T-helper 1 cell treated with Interleukin-12 subunit alpha and Interleukin-12 subunit beta and Interleukin-4 antibody, amounts not matched to agents 30 ng/mL and 1 ng/mL, for 36 hours (primary cell): ENCODE results near the gene GTF2B. TPM values are rescaled to one million over a fixed set of nuclear protein-coding genes. Genes with fewer than 3 reads are reported as not detected.
"Not testable (repeated sequence)": the region's sequence is repeated elsewhere in the genome, so short reads cannot be mapped to it uniquely, and the experiment has no call there.

Source experiments
- intact Hi-C: fragments of 100-400 bp; cut with micrococcal nuclease; formaldehyde crosslinking; loops from one replicate; pipeline ENCODE4 v1.15.1; 2024
- total RNA-seq: library from RNA; stranded (reverse); gene quantifications from 2 replicates; pipeline ENCODE4 v1.2.3, GENCODE V29; 2022

The GTF2B gene
- total RNA-seq: 43.2 and 44.7 TPM in 2 replicates

GRCh38 chr1:88891318-88891950, at the start of gene GTF2B:
TSS of gene GTF2B (minus strand) at chr1:88891567. CDS start at chr1:88891499, 68 bp downstream.
- intact Hi-C loops: loop anchor here (1.0 to 10.0 kb wide), 14 partner anchors 26 to 1564 kb away; partner anchors contain the start of genes GBP1, GBP2, GBP5 and KYAT3

- intact Hi-C loops: not testable (repeated sequence)
Observed at GRCh38 chr1:88938528-88938927, 47.2 kb upstream of the GTF2B start.

- intact Hi-C loops: loop anchor here (1.0 to 2.0 kb wide), 2 partner anchors 46 to 518 kb away; partner anchors contain the start of gene GTF2B
Observed at GRCh38 chr1:88936760-88937342, 45.5 kb upstream of the GTF2B start.

- intact Hi-C loops: loop anchor here (1.0 to 2.0 kb wide), 2 partner anchors 45 to 519 kb away; partner anchors contain the start of gene GTF2B
Observed at GRCh38 chr1:88936223-88936523, 44.8 kb upstream of the GTF2B start.

GRCh38 chr1:88935522-88936222, 44.3 kb upstream of the GTF2B start:
- intact Hi-C loops: loop anchor here (1.0 to 2.0 kb wide), 2 partner anchors 45 to 520 kb away; partner anchors contain the start of gene GTF2B

- intact Hi-C loops: not testable (repeated sequence)
Observed at GRCh38 chr1:88930176-88930575, 38.8 kb upstream of the GTF2B start.

GRCh38 chr1:88923224-88923623, 31.9 kb upstream of the GTF2B start:
- intact Hi-C loops: no loop called here

GRCh38 chr1:88922214-88922613, 30.8 kb upstream of the GTF2B start:
- intact Hi-C loops: no loop called here

- intact Hi-C loops: no loop called here
Observed at GRCh38 chr1:88920845-88921244, 29.5 kb upstream of the GTF2B start.

GRCh38 chr1:88917321-88918025, 26.1 kb upstream of the GTF2B start:
- intact Hi-C loops: loop anchor here (1.0 kb wide), 1 partner anchor 26 kb away; the partner anchor contains the start of gene GTF2B

GRCh38 chr1:88916883-88917282, 25.5 kb upstream of the GTF2B start:
- intact Hi-C loops: loop anchor here (1.0 kb wide), 1 partner anchor 26 kb away; the partner anchor contains the start of gene GTF2B

- intact Hi-C loops: not testable (repeated sequence)
Observed at GRCh38 chr1:88911800-88912199, 20.4 kb upstream of the GTF2B start.

- intact Hi-C loops: no loop called here
Observed at GRCh38 chr1:88911161-88911560, 19.8 kb upstream of the GTF2B start.

- intact Hi-C loops: no loop called here
Observed at GRCh38 chr1:88910401-88910800, 19.0 kb upstream of the GTF2B start.

GRCh38 chr1:88900883-88901282, 9.5 kb upstream of the GTF2B start:
- intact Hi-C loops: no loop called here

GRCh38 chr1:88897070-88897730, 5.8 kb upstream of the GTF2B start:
- intact Hi-C loops: loop anchor here (10.0 kb wide), 1 partner anchor 828 kb away; no protein-coding TSS in a partner anchor

GRCh38 chr1:88892357-88892877, 1.1 kb upstream of the GTF2B start:
- intact Hi-C loops: loop anchor here (2.0 to 10.0 kb wide), 5 partner anchors 380 to 1978 kb away; partner anchors contain the start of genes GBP5, HS2ST1, LMO4 and LRRC8D

- intact Hi-C loops: loop anchor here (1.0 to 10.0 kb wide), 15 partner anchors 25 to 1977 kb away; partner anchors contain the start of genes GBP1, GBP2, GBP5 and HS2ST1
Observed at GRCh38 chr1:88891951-88892340, 579 bp upstream of the GTF2B start.

- intact Hi-C loops: loop anchor here (1.0 to 10.0 kb wide), 14 partner anchors 26 to 1564 kb away; partner anchors contain the start of genes GBP1, GBP2, GBP5 and KYAT3
Observed at GRCh38 chr1:88890791-88891317, 513 bp downstream of the GTF2B start.

GRCh38 chr1:88890131-88890530, 1.2 kb downstream of the GTF2B start:
- intact Hi-C loops: loop anchor here (2.0 to 10.0 kb wide), 9 partner anchors 47 to 1563 kb away; partner anchors contain the start of genes GBP1, GBP2, GBP5 and LMO4
